ENCODE measurements around the gene POLR3B. TPM values are rescaled to one million over a fixed set of nuclear protein-coding genes. Genes with fewer than 3 reads are reported as not detected.

Gene POLR3B
- total and polyA plus RNA-seq, 2 experiments from 2014 or later, result 4.0 to 14.6 TPM

GRCh38 chr12:106517314-106517713 lies 159.8 kb downstream of the POLR3B start (continued):
- no peak for TF ChIP-seq REST (IDR thresholded peaks at IDR 0.05; ENCODE audit: unreplicated experiment)

- ATAC-seq (no peak), DNase-seq (ENCODE audit: low spot score) (no peak)
- H3F3A ChIP-seq (replicated peaks; ENCODE audit: low read depth), result no peaks in the 10 kb centered on the region
- no peaks in the 10 kb centered on the region for H3K79me2 ChIP-seq (replicated peaks; ENCODE audit: insufficient read depth)
- no peak overlapping the region for H3K27ac ChIP-seq (ENCODE audit: low read depth)
- Mint-ChIP-seq H3K27ac (no peak overlapping the region), H3K4me1 (no peaks in the 10 kb centered on the region), H3K4me3 (no peak overlapping the region), H3K9me3 (no peaks in the 10 kb centered on the region), H3K36me3 (ENCODE audit: low read depth) (no peaks in the 10 kb centered on the region), H3K27me3 (ENCODE audit: insufficient read depth, low read depth, poor library complexity) (peaks cover 2% of the 10 kb centered on the region)
- H3K4me3 ChIP-seq, result no peak overlapping the region
- no peaks in the 10 kb centered on the region for H3K36me3 ChIP-seq (ENCODE audit: insufficient read depth)
- H3K27me3 ChIP-seq (ENCODE audit: insufficient read depth), result no peaks in the 10 kb centered on the region
- no peaks in the 10 kb centered on the region for H4K20me1 ChIP-seq (replicated peaks; ENCODE audit: insufficient read depth)
- H2AFZ ChIP-seq, result no peak overlapping the region
- H3K4me1 ChIP-seq (ENCODE audit: insufficient read depth), result no peaks in the 10 kb centered on the region
- no peak overlapping the region for H3K4me2 ChIP-seq
- peaks cover 4% of the 10 kb centered on the region; the same call in 1 of the 2 replicates for H3K9me2 ChIP-seq (ENCODE audit: insufficient read depth)
- TF ChIP-seq ZNF462 (CRISPR knock-in tag; IDR thresholded peaks at IDR 0.05), result no peak
- TF ChIP-seq EZH2phosphoT487 (IDR thresholded peaks at IDR 0.05; ENCODE audit: unreplicated experiment), result no peak
- no peak for TF ChIP-seq STAT1 (IDR thresholded peaks at IDR 0.05; ENCODE audit: unreplicated experiment)
- TF ChIP-seq NANOG (IDR thresholded peaks at IDR 0.05; ENCODE audit: borderline replicate concordance), result no peak
- no peak for TF ChIP-seq CREB1 (CRISPR knock-in tag; IDR thresholded peaks at IDR 0.05; ENCODE audit: low read depth)
- no peak for TF ChIP-seq ZNF114 (CRISPR knock-in tag; IDR thresholded peaks at IDR 0.05)
- no peak for TF ChIP-seq EZH2 (IDR thresholded peaks at IDR 0.05; ENCODE audit: low read depth, unreplicated experiment)
- TF ChIP-seq REST (IDR thresholded peaks at IDR 0.05; ENCODE audit: unreplicated experiment), result no peak
- no peak for TF ChIP-seq POLR2AphosphoS5 (IDR thresholded peaks at IDR 0.05; ENCODE audit: low read depth)
- no peak for TF ChIP-seq CTCF (conservative IDR thresholded peaks at IDR 0.05; ENCODE audit: low read depth in 2 of 2)
Observed at GRCh38 chr12:106519607-106520021, 162.1 kb downstream of the POLR3B start.

Measured in GM23338 (cell line).